Germinal center (tissue), 1 donor: ENCODE measurements around the gene TMEM237.
"Not testable (repeated sequence)": the region's sequence is repeated elsewhere in the genome, so short reads cannot be mapped to it uniquely, and the experiment has no call there.

ENCODE experiments used
- DNase-seq: peaks from one replicate; pipeline ENCODE4 v3.0.0; 2012; ENCODE audit warnings: mixed read lengths, low spot score

The TMEM237 gene, protein sequence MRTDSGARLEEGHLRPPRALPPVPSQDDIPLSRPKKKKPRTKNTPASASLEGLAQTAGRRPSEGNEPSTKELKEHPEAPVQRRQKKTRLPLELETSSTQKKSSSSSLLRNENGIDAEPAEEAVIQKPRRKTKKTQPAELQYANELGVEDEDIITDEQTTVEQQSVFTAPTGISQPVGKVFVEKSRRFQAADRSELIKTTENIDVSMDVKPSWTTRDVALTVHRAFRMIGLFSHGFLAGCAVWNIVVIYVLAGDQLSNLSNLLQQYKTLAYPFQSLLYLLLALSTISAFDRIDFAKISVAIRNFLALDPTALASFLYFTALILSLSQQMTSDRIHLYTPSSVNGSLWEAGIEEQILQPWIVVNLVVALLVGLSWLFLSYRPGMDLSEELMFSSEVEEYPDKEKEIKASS

GRCh38 chr2:201643216-201643890 is at the start of gene TMEM237:
TMEM237 (minus strand) TSS chr2:201643503; CDS start chr2:201643400, 103 bp downstream.
- peak; percentile 57 for DNase-seq

- no peak for DNase-seq
These were observed 41.9 kb upstream of the TMEM237 start for GRCh38 chr2:201685156-201685555.

GRCh38 chr2:201680743-201681142 is 37.4 kb upstream of the TMEM237 start:
- DNase-seq: peak; percentile 25

GRCh38 chr2:201678401-201678800 is 35.1 kb upstream of the TMEM237 start:
- no peak for DNase-seq

GRCh38 chr2:201675454-201675853 is 32.2 kb upstream of the TMEM237 start:
- no peak for DNase-seq

DNA sequence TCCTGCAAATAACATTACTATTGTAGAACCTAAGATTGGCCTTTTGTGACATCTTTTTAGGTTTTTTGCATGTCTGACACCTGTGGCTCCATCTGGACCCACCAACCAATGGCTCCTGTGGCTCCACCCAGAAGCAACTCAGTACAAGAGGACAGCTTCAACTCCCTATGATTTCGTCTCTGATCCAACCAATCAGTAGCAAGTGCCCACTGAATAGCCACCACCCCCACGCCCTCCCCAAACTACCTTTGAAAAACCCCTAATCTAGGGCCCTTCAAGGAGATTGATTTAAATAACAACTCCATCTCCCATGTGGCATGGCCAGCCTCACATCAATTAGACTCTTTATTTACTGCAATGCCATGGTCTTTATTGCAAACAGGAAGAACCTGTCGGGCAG is 31.5 kb upstream of the TMEM237 start:
- DNase-seq: no peak

- DNase-seq: no peak
These were observed 31.0 kb upstream of the TMEM237 start for GRCh38 chr2:201674298-201674697.

DNA sequence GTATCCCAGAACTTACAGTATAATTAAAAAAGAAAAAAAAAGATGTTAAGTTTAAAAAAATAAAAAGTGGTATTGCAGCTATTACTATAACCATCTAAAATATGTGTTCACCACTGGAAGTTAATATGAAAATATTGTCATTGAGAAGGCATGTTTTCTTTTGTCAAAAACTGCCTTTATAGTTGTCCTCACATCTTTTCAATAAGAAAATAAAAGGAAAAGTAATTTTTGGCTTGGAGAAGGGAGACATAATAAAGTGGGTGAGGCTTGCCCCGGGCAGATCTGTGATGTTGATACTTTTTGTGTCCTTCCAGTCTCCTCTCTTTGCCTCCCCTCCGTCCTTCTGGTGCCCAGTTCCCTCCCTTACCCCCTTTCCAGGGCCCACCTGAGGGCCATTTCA is 30.2 kb upstream of the TMEM237 start:
- DNase-seq: no peak

- DNase-seq: not testable (repeated sequence)
These were observed 27.9 kb upstream of the TMEM237 start for GRCh38 chr2:201671205-201671604.

GRCh38 chr2:201669865-201670264 is 26.6 kb upstream of the TMEM237 start:
- no peak for DNase-seq

DNA sequence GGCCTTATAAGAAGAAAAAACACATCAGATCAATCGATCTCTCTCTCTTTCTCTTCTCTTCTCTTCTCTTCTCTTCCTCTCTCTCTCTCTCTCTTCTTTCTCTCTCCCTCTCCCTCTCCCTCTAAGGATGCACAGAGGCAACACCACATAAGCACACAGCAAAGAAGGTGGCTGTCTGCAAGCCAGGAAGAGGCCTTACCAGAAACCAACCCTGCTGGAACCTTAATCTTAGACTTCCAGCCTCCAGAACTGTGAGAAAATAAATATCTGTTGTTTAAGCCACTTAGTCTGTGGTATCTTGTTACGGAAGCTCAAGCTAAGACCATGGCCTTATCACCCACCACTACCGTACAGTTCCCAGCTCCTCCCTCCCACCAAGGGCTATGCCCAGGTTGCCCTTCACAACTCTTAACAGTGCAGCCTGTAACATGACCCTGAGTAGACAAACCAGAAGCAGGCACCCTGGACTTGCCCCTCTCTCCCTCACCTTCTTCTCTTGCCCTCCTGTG is 25.2 kb upstream of the TMEM237 start:
- no peak for DNase-seq

- no peak for DNase-seq
These were observed 21.0 kb upstream of the TMEM237 start for GRCh38 chr2:201664334-201664733.

GRCh38 chr2:201661366-201661765 is 18.1 kb upstream of the TMEM237 start:
- DNase-seq: no peak

DNA sequence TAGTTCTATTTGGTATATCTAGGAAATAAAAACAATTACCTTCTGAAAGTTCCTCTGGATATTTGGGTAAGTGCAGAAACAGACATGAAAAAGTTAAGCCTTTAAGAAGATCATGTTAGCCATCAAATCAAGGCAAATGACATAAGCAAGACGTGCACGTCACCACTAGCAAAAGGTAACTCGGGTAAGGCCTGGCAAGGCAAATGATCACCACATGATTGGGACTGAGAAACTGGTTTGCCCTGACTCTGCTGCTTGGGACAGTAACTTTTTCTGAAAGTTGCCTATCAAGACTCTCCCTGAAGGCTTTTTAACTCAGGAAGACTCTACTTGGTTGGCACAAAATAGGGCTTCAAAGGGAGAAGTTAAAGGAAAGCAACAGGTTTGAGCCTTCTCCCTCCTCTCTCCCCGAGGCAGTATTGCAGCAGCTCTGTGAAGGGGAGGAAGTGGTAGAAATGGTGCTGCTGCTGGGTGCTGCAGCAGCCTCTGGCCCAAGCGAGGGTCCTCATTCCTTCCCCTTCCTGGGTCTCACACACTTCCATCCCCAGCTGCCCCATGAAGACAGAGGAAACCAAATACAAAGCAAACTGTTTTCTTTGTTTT is 17.1 kb upstream of the TMEM237 start:
- DNase-seq: no peak

GRCh38 chr2:201656740-201657139 is 13.4 kb upstream of the TMEM237 start:
- DNase-seq: no peak

DNA sequence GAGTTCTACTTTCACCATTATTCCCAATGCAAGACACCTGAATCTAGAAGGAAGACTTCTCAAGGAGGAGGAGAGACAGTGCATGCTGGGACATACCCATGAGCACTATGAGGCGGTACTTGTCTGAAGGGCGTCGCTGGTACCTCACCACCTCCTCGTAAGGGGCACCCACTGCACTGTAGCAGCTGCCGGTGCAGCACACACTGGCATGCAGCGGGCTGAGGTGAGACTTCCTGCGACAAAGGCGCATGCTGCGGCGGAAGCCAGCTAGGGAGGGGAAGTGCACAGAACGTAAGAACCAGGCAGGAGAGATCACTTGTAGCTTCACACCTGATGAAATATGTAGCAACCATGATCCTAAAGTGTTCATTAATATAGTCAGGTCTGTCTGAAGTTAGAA is 12.8 kb upstream of the TMEM237 start:
- no peak for DNase-seq

GRCh38 chr2:201654616-201655384 is 11.5 kb upstream of the TMEM237 start:
- DNase-seq: no peak

DNA sequence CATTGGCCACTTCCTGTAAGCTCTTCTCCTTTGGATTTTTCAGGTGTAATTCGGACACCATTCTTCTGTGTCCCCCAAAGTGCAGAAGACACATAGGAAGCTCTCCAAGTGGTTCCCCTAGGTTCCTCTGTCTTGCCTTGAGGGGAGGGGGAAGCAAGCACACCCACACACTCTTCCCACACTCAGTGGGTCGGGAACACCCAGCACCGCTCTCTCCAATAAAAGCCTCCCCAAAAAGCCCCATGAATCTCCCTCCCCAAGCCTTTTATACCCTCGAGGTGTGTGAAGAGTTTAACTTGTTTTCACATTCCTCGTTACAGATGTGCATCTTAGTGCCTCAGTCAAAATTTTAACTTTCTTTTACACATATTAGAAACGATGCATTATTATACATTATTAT is 9.9 kb upstream of the TMEM237 start:
- DNase-seq: no peak

- no peak for DNase-seq
These were observed 6.1 kb upstream of the TMEM237 start for GRCh38 chr2:201649442-201649841.

- DNase-seq: no peak
These were observed 4.1 kb upstream of the TMEM237 start for GRCh38 chr2:201647431-201647830.

- no peak for DNase-seq
These were observed 698 bp upstream of the TMEM237 start for GRCh38 chr2:201644001-201644400.

DNA sequence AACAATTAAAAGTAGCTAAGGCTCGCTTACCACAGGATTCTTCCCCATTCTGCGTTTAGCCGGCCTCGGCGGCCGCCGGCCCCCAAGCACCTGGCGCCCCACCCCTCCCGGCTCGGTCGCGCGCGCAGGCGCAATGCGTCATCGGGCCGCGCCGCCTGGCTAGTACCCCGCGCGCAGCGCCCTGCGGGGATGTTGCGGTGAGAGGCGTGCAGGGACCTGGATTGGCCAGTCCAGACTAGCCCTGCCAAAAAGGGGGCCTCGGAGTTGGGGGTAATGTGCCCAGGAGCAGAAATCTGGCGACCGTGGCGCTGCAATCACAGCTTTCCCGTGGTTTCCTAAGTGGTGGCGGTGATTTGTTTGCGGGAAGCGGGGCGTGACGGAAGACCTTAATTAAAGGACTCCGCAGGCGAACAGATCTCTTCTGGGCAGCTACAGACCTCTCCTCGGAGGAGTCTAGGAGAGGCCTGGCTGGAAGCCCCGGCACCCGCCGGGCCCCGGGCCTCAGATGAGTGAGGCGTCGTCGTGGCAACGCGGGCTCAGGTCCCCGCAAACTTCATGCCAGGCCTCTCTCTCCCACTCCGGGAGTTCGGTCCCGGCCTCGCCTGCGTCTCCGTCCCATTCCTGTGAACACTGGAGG is 606 bp downstream of the TMEM237 start:
- peak; percentile 88 for DNase-seq
